ENCODE data around the gene FDXACB1.

FDXACB1 gene

GRCh38 chr11:111834432-111835163 lies 44.4 kb downstream of the FDXACB1 start:
- Histone ChIP-seq H3K4me3 (ENCODE audit: low read length) (no peak overlapping the region), H3K79me2 (ENCODE audit: low read length) (no peaks in the 10 kb centered on the region), H3K9ac (ENCODE audit: low read length) (no peak overlapping the region), H3K27ac (ENCODE audit: low read length) (no peak overlapping the region), H3K36me3 (replicated peaks; ENCODE audit: insufficient read depth, low read length) (no peaks in the 10 kb centered on the region; the same call in 1 of the 2 replicates), H2AFZ (ENCODE audit: low read length) (no peak overlapping the region), H3K9me2 (replicated peaks; ENCODE audit: insufficient read depth, low read length) (no peaks in the 10 kb centered on the region), H3F3A (ENCODE audit: insufficient read depth, low read length) (peaks cover 5% of the 10 kb centered on the region; the same call in 1 of the 2 replicates), H4K20me1 (ENCODE audit: insufficient read depth, low read length) (peaks cover 4% of the 10 kb centered on the region; the same call in 1 of the 2 replicates), H3K4me2 (ENCODE audit: low read depth, low read length) (no peak overlapping the region), H3K4me1 (ENCODE audit: low read length) (0 out of 2 replicates have a peak, but pooled peaks cover 11% of the 10 kb centered on the region), H3K27me3 (replicated peaks; ENCODE audit: insufficient read depth, low read length) (no peaks in the 10 kb centered on the region), H3K9me3 (replicated peaks; ENCODE audit: insufficient read depth, low read length) (no peaks in the 10 kb centered on the region)
- DNase-seq = no peak
- TF ChIP-seq EZH2 (optimal IDR thresholded peaks at IDR 0.05; ENCODE audit: low read depth, low read length) (no peak), CTCF (IDR thresholded peaks at IDR 0.05; ENCODE audit: low read length) (no peak)

- no peaks in the 10 kb centered on the region for H3K79me2 ChIP-seq (ENCODE audit: low read length)
- peaks cover 5% of the 10 kb centered on the region; the same call in 1 of the 2 replicates for H3F3A ChIP-seq (ENCODE audit: insufficient read depth, low read length)
- no peak overlapping the region for H3K9ac ChIP-seq (ENCODE audit: low read length)
- no peaks in the 10 kb centered on the region for H3K9me2 ChIP-seq (replicated peaks; ENCODE audit: insufficient read depth, low read length)
- no peak overlapping the region for H2AFZ ChIP-seq (ENCODE audit: low read length)
- no peak overlapping the region for H3K4me3 ChIP-seq (ENCODE audit: low read length)
- DNase-seq = no peak
- no peaks in the 10 kb centered on the region for H3K27me3 ChIP-seq (replicated peaks; ENCODE audit: insufficient read depth, low read length)
- no peak overlapping the region for H3K27ac ChIP-seq (ENCODE audit: low read length)
- H3K4me2 ChIP-seq (ENCODE audit: low read depth, low read length) = no peak overlapping the region
- no peak for TF ChIP-seq EZH2phosphoT487 (IDR thresholded peaks at IDR 0.05; ENCODE audit: low read length)
- no peak for TF ChIP-seq EZH2 (optimal IDR thresholded peaks at IDR 0.05; ENCODE audit: low read depth, low read length)
- no peak for TF ChIP-seq CTCF (IDR thresholded peaks at IDR 0.05; ENCODE audit: low read length)
- H4K20me1 ChIP-seq (ENCODE audit: insufficient read depth, low read length) = no peaks in the 10 kb centered on the region
- no peaks in the 10 kb centered on the region; the same call in 1 of the 2 replicates for H3K36me3 ChIP-seq (replicated peaks; ENCODE audit: insufficient read depth, low read length)
- H3K4me1 ChIP-seq (ENCODE audit: low read length) = 0 out of 2 replicates have a peak, but pooled peaks cover 11% of the 10 kb centered on the region
- H3K9me3 ChIP-seq (replicated peaks; ENCODE audit: insufficient read depth, low read length) = no peaks in the 10 kb centered on the region
These were observed 45.4 kb downstream of the FDXACB1 start for GRCh38 chr11:111833524-111833923.

GRCh38 chr11:111829185-111829968 lies 49.6 kb downstream of the FDXACB1 start:
- Histone ChIP-seq H3K4me3 (ENCODE audit: low read length) (no peak overlapping the region), H2AFZ (ENCODE audit: low read length) (no peak overlapping the region), H3K9me3 (replicated peaks; ENCODE audit: insufficient read depth, low read length) (no peaks in the 10 kb centered on the region), H3K4me1 (ENCODE audit: low read length) (no peaks in the 10 kb centered on the region), H3K27ac (ENCODE audit: low read length) (no peak overlapping the region), H3K9me2 (replicated peaks; ENCODE audit: insufficient read depth, low read length) (no peaks in the 10 kb centered on the region), H3K9ac (ENCODE audit: low read length) (no peak overlapping the region), H3K36me3 (replicated peaks; ENCODE audit: insufficient read depth, low read length) (no peaks in the 10 kb centered on the region; the same call in 1 of the 2 replicates), H3F3A (ENCODE audit: insufficient read depth, low read length) (no peaks in the 10 kb centered on the region), H3K27me3 (replicated peaks; ENCODE audit: insufficient read depth, low read length) (no peaks in the 10 kb centered on the region), H4K20me1 (ENCODE audit: insufficient read depth, low read length) (no peaks in the 10 kb centered on the region), H3K79me2 (ENCODE audit: low read length) (no peaks in the 10 kb centered on the region), H3K4me2 (ENCODE audit: low read depth, low read length) (no peak overlapping the region)
- TF ChIP-seq EZH2 (optimal IDR thresholded peaks at IDR 0.05; ENCODE audit: low read depth, low read length) = no peak
- no peak for TF ChIP-seq CTCF (IDR thresholded peaks at IDR 0.05; ENCODE audit: low read length)
- TF ChIP-seq EZH2phosphoT487 (IDR thresholded peaks at IDR 0.05; ENCODE audit: low read length) = no peak
- no peak for DNase-seq
